ENCODE measurements around the gene SF3B6. TPM values are rescaled to one million over a fixed set of nuclear protein-coding genes. Genes with fewer than 3 reads are reported as not detected.
"Not testable (repeated sequence)": the region's sequence is repeated elsewhere in the genome, so short reads cannot be mapped to it uniquely, and the experiment has no call there.

SF3B6 gene, protein sequence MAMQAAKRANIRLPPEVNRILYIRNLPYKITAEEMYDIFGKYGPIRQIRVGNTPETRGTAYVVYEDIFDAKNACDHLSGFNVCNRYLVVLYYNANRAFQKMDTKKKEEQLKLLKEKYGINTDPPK
- 110 TPM for total RNA-seq

DNA sequence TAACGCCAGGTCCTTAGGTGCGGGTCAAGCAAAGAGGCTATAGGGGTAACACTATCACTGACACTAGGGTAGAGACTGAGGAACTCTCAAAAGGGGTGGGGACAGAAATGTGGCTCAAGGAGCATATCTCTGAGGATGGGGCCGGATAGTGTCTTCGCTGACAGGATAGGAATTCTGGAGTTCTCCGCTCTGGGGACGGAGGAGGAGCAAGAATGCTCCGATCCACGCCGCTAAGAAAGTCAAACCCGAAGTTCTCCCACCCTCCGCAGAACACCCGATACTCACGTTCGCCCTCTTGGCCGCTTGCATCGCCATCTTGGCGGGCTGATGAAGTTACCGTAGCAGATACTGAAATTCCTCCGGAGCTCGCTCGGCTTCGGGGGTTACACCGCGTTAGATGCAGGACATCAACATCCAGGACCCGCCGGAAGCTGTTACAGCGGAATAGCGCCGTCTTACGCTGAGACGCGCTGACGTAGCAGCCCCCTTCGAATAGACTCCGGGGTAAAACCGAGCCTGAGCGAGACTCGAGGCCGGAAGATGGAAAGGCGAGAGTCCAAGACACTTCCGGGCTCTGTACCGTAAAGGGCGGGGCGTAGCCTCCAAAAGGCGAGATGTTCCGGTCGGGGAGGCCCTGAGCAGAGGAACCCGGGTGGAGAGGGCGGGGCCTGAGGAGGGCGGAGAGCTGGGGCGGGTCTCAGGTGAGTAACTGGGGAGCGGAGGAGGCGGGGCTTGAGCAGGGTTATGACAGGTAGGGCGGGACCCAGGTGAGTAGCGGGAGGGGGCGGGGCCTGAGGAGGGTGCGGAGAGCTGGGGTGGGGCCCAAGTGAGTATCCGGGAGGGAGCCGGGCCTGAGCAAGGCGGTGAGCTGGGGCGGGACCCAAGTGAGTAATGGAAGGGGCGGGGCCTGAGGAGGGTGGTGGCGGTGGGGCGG, at the start of gene SF3B6:
Gene SF3B6, minus strand, starts transcription at position 412 of the 934 bp plus-strand sequence. Its CDS starts 97 bp downstream, at position 315.
- peak; percentile 99 for DNase-seq

DNA sequence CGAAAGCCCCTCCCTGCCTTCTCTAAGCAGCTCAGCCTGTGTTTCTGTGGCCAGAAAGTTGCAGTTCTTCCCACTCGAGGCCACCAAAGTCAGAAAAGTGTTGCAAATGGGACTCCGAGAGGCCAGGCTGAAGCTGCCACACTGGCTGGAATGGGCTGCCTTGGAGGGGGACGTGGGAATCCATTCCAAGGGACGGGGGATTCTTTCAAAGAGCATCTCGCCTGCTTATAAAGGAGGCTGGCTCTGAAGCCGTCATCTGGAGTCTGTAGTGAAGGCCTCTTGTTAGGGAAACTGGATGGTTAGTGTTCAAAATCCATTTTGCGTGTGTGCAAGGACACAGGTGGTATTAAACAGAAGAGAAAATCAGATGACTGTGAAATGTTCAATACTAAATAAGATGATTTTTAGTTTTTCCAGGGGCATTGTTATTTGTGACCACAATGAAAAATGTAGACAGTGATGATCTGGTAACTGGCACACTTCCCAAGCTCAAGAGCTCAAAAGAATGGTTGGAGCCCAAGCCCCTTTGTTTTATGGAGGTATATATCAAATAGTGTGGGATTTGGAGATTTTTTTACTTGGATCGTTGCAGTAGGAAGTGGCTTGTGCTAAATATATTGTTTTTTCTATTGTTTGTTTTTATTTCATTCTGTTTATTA, 47.9 kb upstream of the SF3B6 start:
- DNase-seq = peak; percentile 83

DNA sequence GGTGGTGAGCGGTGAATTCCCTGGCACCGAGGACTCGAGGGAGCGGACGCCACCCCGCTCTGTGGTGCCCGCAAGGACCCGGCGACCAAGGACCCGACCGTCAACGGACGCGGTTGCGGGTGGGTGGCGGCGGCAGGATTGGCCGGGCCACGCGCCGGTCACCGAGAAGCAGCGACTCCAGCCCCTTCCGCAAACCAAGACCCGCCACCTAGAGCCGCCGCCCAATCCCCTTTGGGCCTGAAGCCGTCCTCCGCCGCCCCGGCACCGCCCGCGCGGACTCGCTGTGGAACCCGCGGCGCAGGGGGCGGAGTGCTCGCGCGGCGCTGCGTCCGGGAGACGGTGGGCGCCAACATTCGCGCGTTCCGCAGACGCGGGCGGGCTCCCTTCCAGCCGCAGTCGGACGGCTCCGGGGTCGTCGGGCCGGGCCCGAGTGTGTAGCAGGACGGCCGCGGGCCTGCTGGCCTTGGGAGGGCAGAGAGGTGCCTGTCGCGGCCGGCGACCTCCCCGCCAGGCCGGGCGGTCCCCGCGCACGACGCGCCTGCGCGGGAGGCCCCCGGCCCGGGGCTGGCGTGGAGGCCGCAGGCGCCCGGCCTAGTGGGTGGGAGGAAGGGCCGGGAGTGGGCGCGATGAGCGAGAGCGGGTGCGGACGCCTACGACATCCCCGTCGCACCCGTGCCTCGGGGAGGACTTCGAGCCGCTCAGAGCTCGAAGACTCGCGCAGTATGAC, 47.2 kb upstream of the SF3B6 start, which contains the start of the genes FAM228B and PFN4:
Gene FAM228B, plus strand, starts transcription at position 275 of the 727 bp plus-strand sequence. CDS start 893 bp downstream, outside the sequence.
Gene PFN4, minus strand, starts transcription at position 140 of the 727 bp plus-strand sequence. CDS start 799 bp downstream, outside the sequence.
- peak; percentile 93 for DNase-seq

DNA sequence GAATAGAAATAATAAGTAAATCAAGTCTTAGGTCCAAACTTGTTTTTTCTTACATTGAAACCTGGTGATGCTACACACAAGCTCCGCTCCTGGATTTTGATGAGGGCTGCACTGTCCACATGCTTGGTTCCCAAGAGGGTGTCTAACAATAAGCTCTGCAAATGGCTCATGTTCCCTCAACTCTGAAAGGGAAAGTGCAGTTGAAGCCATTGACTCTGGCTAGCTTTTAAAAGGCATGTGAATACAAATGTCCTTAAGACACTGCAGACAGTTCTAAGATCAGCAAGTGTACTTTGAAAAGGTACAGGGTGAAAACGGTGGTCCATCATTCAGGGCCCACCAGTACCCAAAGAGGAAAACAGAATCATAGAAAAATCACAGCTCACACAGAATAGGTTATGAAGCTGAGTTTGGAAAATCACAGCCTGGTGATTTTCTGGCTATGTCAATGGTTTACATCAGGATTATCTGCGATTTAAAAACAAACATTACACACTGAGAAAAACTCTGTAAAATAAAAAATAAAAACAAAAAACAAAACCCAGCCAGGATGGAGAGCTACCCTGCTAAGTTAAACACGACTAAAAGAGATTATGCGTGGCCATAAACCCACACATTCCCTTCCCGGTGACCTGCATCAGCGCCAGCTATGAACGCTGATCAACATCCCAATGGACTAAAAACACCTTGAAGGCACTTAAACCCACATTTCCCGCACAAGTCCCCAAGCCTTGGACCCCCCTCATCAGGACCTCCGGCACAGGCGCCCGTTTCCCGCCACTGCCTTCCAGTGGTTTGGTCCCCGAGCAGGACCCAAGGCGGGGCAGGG, 46.5 kb upstream of the SF3B6 start:
- peak; percentile 27 for DNase-seq

DNA sequence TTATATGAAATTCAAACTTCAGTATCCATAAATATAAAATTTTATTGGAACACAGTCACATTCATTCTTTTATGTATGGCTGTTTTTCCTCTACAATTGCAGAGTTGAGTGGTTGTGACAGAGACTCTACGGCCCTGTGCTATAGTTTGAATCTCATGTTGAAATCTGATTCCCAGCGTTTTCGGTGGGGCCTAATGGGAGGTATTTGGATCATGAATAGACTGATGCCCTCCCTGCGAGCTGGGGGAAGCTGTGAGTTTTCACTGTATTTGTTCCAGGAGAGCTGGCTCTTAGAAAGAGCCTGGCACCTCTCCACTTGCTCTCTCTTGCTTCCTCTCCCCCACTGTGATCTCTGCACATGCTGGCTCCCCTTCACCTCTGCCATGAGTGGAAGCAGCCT, 45.3 kb upstream of the SF3B6 start:
- DNase-seq = peak; percentile 70

DNA sequence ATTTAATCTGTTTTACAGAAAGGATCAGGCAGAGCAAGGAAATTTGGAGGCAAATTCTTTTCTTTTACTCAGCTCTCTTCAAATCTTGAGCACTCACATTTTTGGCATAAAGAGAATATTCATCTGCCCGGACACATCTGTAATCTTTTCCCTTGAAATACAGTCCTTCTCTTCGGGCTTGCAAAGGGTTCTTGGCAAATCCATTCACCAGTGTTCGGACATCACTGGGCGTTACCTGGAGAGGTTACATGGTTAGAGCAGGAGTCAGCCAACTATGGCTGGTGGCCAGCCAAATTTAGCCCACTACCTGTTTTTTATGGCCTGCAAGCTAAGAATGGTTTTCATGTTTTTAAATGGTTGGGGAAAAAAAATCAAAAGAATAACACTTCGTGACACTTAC, 44.9 kb upstream of the SF3B6 start:
- DNase-seq = peak; percentile 46

DNA sequence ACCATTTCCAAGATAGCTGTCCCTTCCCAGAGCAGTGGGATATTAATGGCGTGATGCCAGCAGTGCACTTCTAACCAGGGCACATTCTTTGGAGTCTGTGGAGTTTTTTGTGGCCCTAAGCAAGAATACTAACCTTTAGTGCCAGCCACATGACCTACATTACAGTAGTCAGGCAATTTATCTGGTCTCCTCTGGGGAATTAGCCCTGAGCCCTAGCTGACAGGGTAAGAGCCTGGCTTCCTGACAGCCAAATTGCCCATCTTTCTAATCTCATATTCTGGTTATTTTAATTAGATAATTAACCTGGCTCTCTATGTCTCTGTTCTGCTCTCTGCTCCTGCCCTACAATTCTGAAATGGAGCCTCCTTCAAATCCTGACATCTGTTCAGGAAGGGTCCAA, 41.8 kb upstream of the SF3B6 start:
- no peak for DNase-seq

DNA sequence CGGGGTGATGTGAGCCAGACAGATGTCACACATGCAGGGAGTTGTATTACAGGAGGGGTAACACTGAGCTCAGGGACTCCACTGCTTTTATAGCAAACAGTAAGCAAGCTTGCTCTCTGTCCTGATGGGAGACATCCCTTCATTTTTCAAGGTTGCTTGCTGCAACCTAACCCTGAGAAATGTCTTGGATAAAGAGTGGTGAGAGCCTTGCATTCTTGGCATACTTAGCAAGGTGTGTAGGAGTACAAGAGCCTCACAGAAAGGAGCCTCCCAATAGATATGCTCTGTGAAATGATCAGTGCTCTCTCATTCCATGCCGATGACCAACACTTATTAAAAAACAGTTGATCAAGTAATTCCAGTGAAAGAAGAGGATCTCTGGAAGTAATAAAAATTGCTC, 38.9 kb upstream of the SF3B6 start:
- DNase-seq = no peak

DNA sequence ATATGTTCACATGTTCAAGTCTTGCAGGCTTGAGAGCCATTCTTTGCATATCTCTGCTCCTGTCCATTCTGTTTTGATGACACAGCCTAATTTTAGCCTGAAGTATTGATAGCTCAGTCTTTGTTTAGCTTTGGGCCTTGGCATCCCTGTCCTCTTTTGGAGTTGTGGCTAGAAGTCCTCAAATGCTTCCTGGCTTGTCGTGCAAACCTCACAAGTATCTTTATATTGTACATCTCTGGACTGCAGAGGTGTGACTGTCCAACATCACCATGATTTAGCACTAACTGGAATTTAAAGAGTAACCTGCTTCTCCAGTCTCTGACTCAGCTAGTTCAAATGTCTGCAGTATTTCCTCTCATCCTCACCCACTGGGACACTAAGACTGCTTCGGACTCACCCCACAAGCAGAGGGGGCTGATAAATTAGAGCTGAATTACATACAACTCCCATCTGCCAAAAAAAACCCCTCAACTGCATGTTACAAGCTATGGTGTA, 35.3 kb upstream of the SF3B6 start:
- no peak for DNase-seq

DNA sequence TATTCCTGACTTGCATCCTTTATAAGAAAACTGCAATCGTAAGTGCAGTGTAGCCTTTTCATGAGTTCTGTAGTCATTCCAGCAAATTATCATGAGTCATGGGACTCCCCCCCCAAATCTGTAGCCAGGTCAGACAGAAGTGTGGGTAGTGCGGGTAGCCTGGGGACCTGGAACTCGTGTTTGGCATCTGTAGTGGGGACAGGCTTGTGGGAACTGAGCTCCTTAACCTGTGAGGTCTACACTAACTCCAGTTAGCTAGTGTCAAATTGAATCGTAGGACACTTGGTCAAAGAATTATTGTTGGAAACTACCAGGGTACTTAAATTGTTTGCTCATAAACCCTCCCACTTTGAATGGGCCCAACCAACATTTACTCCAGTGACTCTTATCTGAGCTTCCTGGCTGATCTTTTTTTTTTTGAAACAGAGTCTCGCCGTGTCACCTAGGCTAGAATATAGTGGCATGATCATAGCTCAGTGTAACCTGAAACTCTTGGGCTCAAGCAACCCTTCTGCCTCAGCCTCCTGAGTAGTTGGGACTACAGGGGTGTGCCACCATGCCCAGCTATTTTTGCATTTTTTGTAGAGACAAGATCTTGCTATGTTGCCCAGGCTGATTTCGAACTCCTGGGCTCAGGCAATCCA, 34.7 kb upstream of the SF3B6 start:
- no peak for DNase-seq

DNA sequence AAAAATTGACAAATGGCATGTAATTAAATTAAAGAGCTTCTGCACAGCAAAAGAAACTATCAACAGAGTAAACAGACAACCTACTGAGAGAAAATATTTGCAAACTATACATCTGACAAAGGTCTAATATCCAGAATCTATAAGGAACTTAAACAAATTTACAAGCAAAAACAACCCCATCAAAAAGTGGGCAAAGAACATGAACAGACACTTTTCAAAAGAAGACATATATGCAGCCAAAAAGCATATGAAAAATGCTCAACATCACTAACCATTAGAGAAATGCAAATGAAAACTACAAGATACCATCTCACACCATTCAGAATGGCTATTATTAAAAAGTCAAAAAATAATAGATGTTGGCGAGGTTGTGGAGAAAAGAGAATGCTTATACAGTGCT, 33.3 kb upstream of the SF3B6 start:
- DNase-seq = not testable (repeated sequence)

DNA sequence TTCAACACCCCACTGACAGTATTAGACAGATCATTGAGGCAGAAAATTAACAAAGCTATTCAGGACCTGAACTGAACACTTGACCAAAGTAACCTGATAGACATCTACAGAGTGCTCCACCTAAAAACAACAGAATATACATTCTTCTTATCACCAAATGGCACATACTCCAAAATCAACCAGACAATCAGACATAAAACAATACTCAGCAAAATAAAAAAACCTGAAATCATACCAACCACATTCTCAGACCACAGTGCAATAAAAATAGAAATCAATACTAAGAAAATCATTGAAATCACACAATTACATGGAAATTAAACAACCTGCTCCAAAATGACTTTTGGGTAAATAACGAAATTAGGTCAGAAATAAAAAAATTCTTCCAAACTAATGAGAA, 31.2 kb upstream of the SF3B6 start:
- no peak for DNase-seq

DNA sequence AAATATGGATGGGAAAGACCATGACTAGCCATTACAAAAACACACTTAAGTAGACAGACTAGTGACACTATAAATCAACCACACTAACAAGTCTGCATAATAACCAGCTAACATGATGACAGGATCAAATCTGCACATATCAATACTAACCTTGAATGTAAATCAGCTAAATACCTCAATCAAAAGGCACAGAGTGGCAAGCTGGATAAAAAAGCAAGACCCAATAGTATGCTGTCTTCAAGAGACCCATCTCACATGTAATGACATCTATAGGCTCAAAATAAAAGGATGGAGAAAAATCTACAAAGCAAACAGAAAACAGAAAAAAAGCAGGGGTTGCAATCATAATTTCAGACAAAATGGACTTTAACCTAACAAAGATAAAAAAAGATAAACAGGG, 30.7 kb upstream of the SF3B6 start:
- no peak for DNase-seq

DNA sequence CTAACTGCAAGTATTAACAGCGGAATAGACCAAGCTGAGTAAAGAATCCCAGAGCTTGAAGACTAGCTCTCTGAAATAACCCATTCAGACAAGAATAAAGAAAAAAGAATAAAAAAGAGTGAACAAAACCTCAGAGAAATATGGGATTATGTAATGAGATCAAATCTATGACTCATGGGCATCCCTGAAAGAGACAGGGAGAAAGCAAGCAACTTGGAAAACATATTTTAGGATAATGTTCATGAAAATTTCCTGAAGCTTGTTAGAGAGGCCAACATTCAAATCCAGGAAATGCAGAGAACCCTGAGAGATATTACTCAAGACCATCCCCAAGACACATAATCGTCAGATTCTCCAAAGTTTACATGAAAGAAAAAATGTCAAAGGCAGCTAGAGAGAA, 29.7 kb upstream of the SF3B6 start:
- no peak for DNase-seq

DNA sequence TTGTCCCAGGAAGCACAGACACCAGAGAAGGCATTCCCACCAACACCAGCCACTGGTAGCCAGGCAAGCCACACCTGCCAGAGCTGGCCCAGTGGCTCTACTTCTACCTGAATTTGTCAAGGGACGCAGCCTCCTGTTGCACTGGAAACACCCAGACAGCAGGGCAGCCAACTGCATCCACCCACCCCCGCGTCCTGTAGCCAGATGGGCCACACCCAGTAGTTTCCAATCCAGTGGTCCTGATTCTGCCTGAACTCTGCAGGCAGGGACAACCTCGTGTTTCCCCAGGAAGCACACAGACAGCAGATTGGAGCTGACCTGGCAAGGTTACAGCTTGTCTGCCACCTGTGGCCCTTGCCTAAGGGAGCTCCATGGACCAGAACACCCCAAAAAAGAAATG, 28.8 kb upstream of the SF3B6 start:
- no peak for DNase-seq

DNA sequence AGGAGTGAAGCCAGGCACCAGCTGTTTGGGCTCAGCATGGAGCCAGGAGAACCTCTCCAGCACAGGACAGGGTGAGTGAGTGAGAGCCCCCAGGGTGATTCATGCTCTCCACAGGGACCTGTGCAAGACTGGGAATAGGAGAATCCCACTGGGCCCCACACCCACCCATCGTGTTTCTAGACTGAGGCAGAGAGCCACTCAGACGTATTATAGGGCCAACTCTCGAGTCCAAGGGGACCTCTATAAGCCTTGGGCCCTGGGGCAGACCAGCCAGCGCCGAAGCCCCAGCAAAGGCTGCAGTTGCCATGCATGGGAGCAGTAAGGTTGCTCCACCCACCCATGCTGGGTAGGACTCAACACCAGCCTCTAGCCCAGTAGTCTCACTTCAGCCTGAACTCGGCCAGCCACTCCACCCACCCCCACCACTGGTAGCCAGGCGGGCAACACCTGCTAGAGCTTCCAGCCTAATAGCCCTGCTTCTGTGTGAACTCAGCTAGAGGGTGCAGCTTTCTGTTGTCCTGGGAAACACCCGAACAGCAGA, 28.1 kb upstream of the SF3B6 start:
- no peak for DNase-seq

DNA sequence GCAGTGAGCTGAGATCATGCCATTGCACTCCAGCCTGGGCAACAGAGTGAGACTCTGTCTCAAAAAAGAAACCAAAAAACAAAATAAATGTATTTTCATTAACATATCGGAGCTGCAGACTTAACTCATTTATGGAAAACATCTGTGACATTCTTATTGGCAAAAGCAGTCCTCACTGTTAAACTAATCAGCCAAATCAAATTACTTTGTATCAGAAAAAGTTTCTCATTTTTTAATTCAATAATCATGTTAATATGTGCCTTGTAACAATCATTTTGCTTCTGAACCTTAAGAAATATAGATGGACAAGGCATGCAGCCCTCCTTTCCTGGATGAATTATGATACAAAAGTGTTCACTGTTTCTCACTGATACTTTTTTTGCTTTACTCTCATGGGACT, 26.6 kb upstream of the SF3B6 start:
- no peak for DNase-seq

DNA sequence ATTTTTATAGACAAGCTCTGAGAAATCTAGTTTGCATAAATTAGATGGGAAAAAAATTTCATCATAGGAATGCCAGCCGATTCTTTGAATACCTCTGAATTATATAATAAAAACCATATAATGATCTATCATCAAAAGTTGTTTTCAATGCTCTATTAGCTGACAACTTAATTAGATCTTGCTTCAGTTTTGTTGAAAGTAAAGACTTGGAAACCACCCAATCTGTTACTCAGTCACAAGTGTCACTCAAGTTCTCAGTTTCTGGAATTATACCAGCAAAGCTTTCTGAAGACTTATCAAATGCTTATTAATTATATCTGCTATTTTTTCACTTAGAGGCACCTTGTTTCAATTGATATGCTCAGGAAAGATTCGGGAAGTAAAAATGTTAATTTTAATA, 25.9 kb upstream of the SF3B6 start:
- DNase-seq = no peak

DNA sequence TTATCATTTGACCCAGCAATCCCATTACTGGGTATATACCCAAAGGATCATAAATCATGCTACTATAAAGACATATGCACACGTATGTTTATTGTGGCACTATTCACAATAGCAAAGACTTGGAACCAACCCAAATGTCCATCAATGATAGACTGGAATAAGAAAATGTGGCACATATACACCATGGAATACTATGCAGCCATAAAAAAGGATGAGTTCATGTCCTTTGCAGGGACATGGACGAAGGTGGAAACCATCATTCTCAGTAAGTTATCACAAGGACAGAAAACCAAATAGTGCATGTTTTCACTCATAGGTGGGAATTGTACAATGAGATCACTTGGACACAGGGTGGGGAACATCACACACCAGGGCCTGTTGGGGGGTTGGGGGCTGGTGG, 24.6 kb upstream of the SF3B6 start:
- not testable (repeated sequence) for DNase-seq

DNA sequence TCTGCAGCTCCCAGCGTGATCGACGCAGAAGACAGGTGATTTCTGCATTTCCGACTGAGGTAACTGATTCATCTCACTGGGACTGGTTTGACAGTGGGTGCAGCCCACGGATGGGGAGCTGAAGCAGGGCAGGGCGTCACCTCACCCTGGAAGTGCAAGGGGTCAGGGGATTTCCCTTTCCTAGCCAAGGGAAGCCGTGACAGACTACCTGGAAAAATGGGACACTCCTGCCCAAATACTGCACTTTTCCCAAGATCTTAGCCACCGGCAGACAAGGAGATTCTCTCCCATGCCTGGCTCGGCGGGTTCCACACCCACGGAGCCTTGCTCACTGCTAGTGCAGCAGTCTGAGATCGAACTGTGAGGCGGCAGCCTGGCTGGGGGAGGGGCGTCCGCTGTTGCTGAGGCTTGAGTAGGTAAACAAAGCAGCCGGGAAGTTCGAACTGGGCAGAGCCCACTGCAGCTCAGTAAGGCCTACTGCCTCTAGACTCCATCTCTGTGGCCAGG, 19.1 kb upstream of the SF3B6 start:
- not testable (repeated sequence) for DNase-seq
